Activated CD4-positive, alpha-beta T cell treated with anti-CD3 and anti-CD28 coated beads, Interleukin-10, Interleukin-2, amounts not matched to agents 100 ng/mL and 50 ng/mL, durations not matched to agents 16 hours and 8 hours (primary cell): ENCODE results near the gene WDR18.

Experiments
- DNase-seq: peaks from one replicate; pipeline ENCODE4 v3.0.0-alpha.2; 2020

WDR18 gene

GRCh38 chr19:993831-994393 lies 9.8 kb downstream of the WDR18 start:
- DNase-seq, result no peak

- no peak for DNase-seq
These were observed 10.4 kb downstream of the WDR18 start for GRCh38 chr19:994516-994915.

GRCh38 chr19:995051-995827 lies 11.1 kb downstream of the WDR18 start:
- DNase-seq, result no peak

GRCh38 chr19:996051-996838 lies 12.1 kb downstream of the WDR18 start:
- DNase-seq, result peak; percentile 59

- no peak for DNase-seq
These were observed 13.9 kb downstream of the WDR18 start for GRCh38 chr19:998064-998463.

GRCh38 chr19:999379-999719 lies 15.2 kb downstream of the WDR18 start:
- no peak for DNase-seq

- peak; percentile 70 for DNase-seq
These were observed 15.9 kb downstream of the WDR18 start, which contains the start of gene GRIN3B for GRCh38 chr19:1000095-1000494. Gene GRIN3B, plus strand, starts transcription at chr19:1000419. Its CDS starts 19 bp downstream, at chr19:1000438.

- DNase-seq, result no peak
These were observed 16.7 kb downstream of the WDR18 start for GRCh38 chr19:1000591-1001537.

- peak; percentile 66 for DNase-seq
These were observed 17.5 kb downstream of the WDR18 start for GRCh38 chr19:1001538-1002166.

GRCh38 chr19:1002600-1002999 lies 18.5 kb downstream of the WDR18 start:
- DNase-seq, result no peak

- DNase-seq, result no peak
These were observed 19.1 kb downstream of the WDR18 start for GRCh38 chr19:1003283-1003682.

GRCh38 chr19:1004204-1004802 lies 20.2 kb downstream of the WDR18 start:
- DNase-seq, result no peak

GRCh38 chr19:1004803-1005664 lies 20.9 kb downstream of the WDR18 start:
- DNase-seq, result no peak

- DNase-seq, result no peak
These were observed 22.7 kb downstream of the WDR18 start for GRCh38 chr19:1006711-1007398.

- DNase-seq, result no peak
These were observed 23.5 kb downstream of the WDR18 start for GRCh38 chr19:1007399-1008251.

- no peak for DNase-seq
These were observed 24.3 kb downstream of the WDR18 start for GRCh38 chr19:1008268-1009040.

- no peak for DNase-seq
These were observed 25.2 kb downstream of the WDR18 start for GRCh38 chr19:1009041-1009980.
